ENCODE results near the gene WBP2.
A peak's percentile ranks its signal among the peaks of the same experiment; 100 is the strongest.
"Not testable (repeated sequence)": the region's sequence is repeated elsewhere in the genome, so short reads cannot be mapped to it uniquely, and the experiment has no call there.

WBP2 gene

GRCh38 chr17:75873587-75874322, 18.6 kb upstream of the WBP2 start:
- no peak overlapping the region for H3K4me3 ChIP-seq (ENCODE audit: low read depth, low read length)
- TF ChIP-seq, protein P1, sequence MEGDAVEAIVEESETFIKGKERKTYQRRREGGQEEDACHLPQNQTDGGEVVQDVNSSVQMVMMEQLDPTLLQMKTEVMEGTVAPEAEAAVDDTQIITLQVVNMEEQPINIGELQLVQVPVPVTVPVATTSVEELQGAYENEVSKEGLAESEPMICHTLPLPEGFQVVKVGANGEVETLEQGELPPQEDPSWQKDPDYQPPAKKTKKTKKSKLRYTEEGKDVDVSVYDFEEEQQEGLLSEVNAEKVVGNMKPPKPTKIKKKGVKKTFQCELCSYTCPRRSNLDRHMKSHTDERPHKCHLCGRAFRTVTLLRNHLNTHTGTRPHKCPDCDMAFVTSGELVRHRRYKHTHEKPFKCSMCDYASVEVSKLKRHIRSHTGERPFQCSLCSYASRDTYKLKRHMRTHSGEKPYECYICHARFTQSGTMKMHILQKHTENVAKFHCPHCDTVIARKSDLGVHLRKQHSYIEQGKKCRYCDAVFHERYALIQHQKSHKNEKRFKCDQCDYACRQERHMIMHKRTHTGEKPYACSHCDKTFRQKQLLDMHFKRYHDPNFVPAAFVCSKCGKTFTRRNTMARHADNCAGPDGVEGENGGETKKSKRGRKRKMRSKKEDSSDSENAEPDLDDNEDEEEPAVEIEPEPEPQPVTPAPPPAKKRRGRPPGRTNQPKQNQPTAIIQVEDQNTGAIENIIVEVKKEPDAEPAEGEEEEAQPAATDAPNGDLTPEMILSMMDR (IDR thresholded peaks at IDR 0.05; ENCODE audit: low read depth, low read length): no peak
- in situ Hi-C loops (cut with HindIII; ENCODE audit: low sequenced_read_pairs): no loop called here
- DNase-seq (ENCODE audit: low read depth, low spot score): no peak

DNA sequence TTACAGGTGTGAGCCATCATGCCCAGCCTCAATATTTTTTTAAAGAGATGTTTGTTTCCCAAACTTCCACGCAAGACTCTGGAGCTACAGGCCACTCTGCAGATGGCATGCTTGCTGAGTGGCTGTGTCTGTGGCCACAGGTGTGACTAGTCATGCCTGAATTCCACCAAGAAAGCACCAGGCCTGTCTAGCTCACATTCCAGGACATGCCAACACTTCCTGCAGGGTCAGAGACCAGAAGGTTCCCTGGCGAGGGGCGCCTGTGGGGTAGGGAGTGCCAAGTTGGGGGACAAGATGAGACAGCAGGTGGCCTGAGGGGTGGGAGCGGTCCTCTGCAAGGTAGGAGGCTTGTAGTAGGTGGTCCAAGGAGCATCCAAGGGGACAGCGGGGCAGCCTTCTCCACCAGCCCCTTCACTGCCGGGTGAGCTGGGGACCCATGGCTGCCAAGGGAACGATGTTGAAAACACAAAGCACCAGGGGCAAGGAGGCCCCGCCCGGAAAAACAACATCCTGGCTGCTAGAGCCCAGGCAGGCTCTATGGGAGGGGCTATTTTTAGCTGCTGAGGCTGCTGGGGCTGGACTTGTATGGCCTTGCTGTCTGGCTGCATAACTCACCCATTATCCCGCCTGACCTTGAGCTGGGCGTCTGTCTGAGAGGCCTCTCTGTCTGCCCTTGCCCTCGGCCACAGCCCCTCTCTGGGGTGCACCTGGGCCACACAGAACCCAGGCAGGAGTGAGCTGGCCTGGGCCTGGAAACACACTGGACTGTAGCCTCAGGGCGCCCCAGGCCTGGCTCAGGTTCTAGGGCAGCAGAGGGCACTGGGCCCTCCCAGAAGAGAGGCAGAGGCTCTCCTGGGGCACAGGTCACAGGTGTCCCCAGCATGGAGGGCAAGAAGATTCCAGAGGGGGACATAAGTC, 17.6 kb upstream of the WBP2 start:
- in situ Hi-C loops (cut with HindIII; ENCODE audit: low sequenced_read_pairs): no loop called here
- peak; percentile 80 for DNase-seq (ENCODE audit: low read depth, low spot score)
- TF ChIP-seq, protein P1 (IDR thresholded peaks at IDR 0.05; ENCODE audit: low read depth, low read length): no peak
- H3K4me3 ChIP-seq (ENCODE audit: low read depth, low read length): no peak overlapping the region

DNA sequence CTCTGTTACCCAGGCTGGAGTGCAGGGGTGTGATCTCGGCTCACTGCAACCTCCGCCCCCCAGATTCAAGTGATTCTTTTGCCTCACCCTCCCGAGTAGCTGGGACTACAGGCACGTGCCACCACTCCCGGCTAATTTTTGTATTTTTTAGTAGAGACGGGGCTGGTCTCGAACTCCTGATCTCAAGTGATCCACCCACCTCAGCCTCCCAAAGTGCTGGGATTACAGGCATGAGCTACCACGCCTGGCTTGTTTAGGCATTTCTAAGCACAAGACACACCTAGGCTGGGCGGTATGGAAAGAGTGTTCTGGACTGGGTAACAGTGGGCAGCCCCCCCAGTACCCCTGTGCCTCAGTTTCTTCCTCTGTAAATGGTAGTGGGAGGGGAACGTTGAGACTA, 15.1 kb upstream of the WBP2 start:
- H3K4me3 ChIP-seq (ENCODE audit: low read depth, low read length); in situ Hi-C loops (cut with HindIII; ENCODE audit: low sequenced_read_pairs); DNase-seq (ENCODE audit: low read depth, low spot score): not testable (repeated sequence)

DNA sequence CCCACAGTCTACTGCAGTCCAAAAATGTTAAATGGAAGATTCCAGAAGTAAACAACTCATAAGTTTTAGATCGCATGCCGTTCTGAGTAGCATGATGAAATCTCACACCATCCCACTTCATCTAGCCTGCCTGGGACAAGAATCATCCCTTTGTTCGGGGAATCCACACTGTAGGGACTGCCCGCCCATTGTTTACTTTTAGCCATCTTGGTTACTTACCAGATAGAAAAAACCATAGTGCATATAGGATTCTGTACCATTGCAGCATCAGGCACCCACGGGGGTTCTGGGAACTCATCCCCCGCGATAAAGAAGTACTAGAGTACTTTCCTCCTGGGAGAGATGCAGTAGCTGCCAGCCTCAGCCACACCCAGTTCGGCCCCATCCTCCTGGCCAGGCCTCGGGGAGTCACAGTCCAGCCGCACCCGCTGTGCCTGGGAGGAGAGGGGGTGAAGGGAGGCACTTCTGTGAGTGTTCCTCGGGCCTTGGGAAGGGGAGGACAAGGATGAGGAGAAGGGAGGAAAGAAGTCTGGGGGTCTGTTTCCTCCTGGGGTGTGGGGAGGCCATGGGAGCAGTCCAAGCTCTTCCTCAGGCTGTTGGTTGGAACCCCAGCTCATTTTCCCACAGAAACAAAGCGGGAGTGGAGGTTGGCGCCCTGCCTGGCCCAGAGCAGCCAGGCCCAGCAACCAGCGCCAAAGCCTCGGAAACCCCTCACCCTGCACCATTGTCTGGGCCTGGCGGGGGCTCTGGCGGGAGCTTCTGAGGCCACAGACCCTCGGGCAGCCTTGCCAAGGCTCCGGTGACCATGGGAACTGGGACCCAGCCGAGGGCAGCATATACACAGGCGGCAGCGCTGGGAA, 14.4 kb upstream of the WBP2 start:
- in situ Hi-C loops (cut with HindIII; ENCODE audit: low sequenced_read_pairs): no loop called here
- TF ChIP-seq, protein P1 (IDR thresholded peaks at IDR 0.05; ENCODE audit: low read depth, low read length): no peak
- no peak overlapping the region for H3K4me3 ChIP-seq (ENCODE audit: low read depth, low read length)

DNA sequence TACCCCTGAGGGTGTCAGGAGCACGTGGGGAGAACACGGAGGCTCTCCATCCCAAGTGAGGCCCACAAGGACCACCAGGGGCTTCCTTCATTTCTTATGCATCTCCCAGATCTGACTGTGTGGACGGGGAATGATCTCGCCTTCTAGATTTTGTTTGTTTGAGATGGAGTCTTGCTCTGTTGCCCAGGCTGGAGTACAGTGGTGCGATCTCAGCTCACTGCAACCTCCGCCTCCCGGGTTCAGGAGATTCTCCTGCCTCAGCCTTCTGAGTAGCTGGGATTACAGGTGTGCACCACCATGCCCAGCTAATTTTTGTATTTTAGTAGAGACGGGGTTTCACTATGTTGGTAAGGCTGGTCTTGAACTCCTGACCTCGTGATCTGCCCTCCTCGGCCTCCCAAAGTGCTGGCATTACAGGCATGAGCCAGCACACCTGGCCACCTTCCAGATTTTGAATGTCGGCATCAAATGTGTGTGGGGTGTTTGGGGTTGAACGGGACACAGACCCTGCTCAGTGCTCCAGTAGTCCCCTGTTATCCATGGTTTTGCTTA, 13.7 kb upstream of the WBP2 start:
- H3K4me3 ChIP-seq (ENCODE audit: low read depth, low read length); DNase-seq (ENCODE audit: low read depth, low spot score); in situ Hi-C loops (cut with HindIII; ENCODE audit: low sequenced_read_pairs): not testable (repeated sequence)

More for the DNA sequence above, 14.4 kb upstream of the WBP2 start:
- peak; percentile 30 for DNase-seq (ENCODE audit: low read depth, low spot score)

DNA sequence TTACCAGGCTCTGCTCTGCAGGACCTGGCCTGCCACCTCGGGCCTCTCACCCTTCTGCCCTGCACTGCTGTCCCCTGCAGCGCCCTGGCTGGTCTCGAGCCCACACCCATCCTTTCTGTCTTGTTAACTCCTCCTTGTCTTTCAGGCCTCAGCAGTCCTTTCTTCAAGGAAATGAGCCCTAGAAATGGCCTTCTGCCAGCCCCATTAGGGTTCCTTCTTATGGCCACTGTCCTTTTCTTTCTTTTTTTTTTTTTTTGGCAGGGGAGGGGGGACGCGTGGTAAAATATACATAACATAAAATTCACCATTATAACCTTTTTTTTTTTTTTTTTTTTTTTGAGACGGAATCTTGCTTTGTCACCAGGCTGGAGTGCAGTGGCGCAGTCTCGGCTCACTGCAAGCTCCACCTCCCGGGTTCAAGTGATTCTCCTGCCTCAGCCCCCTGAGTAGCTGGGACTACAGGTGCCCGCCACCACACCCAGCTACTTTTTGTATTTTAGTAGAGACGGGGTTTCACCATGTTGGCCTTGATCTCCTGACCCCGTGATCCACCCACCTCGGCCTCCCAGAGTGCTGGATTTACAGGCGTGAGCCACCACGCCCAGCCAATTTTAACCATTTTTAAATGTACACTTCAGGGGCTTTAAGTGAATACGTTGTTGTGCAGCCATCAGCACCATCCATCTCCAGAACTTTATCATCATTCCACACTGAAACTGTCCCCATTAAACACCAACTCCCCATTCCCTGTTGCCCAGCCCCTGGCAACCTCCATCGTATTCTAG, 10.5 kb upstream of the WBP2 start:
- DNase-seq (ENCODE audit: low read depth, low spot score); in situ Hi-C loops (cut with HindIII; ENCODE audit: low sequenced_read_pairs); H3K4me3 ChIP-seq (ENCODE audit: low read depth, low read length): not testable (repeated sequence)

GRCh38 chr17:75864887-75865286, 9.8 kb upstream of the WBP2 start:
- in situ Hi-C loops (cut with HindIII; ENCODE audit: low sequenced_read_pairs); H3K4me3 ChIP-seq (ENCODE audit: low read depth, low read length); DNase-seq (ENCODE audit: low read depth, low spot score): not testable (repeated sequence)

DNA sequence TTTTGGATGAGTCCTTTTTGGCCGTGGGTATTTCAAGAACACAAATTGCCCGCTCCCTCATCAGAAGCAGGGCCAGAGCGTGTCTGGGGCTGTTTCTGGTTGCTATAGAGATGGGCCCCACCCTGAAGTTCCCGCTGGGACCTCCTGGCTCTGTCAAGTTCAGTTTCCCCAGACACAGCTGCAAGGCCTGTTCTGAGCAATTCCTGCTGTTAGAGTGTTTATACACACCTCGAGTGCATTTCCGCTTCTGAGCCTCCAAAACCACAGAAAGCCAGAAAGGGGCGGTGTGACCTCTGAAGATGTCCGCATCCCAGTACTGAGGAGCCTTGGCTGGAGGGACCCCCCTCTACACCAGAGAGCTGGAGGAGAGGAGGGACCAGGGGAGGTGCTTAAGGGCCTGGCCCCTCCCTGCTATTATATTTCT, 9.3 kb upstream of the WBP2 start:
- no peak overlapping the region for H3K4me3 ChIP-seq (ENCODE audit: low read depth, low read length)
- peak; percentile 91 for DNase-seq (ENCODE audit: low read depth, low spot score)
- in situ Hi-C loops (cut with HindIII; ENCODE audit: low sequenced_read_pairs): no loop called here
- TF ChIP-seq, protein P1 (IDR thresholded peaks at IDR 0.05; ENCODE audit: low read depth, low read length): no peak
